Smooth muscle cell (in vitro differentiated cells): ENCODE results near the gene PCNT. TPM values are rescaled to one million over a fixed set of nuclear protein-coding genes. Genes with fewer than 3 reads are reported as not detected.

ENCODE experiments used
- DNase-seq: peaks from one replicate; lab custom pipeline; 2025; ENCODE audit not compliant: unreplicated experiment; lab: John Stamatoyannopoulos, UW
- H2AFZ ChIP-seq: fragments of 200-600 bp; sonication (generic); 2 replicates; pipeline ENCODE4 v1.6.0; 2016; ENCODE audit warnings: antibody characterized with exemption, low read depth, mild to moderate bottlenecking
- H3F3A ChIP-seq: fragments of 200-600 bp; sonication (generic); 2 replicates; pipeline ENCODE4 v1.6.0; 2017; ENCODE audit warnings: antibody characterized with exemption, low read depth
- H3K27ac ChIP-seq: fragments of 200-600 bp; sonication (generic); 2 replicates; pipeline ENCODE4 v1.5.1; 2016; ENCODE audit warnings: low read depth, mild to moderate bottlenecking
- H3K27me3 ChIP-seq: fragments of 200-600 bp; sonication (generic); 2 replicates; pipeline ENCODE4 v1.6.1; 2016; ENCODE audit warnings: low read depth, mild to moderate bottlenecking
- H3K36me3 ChIP-seq: fragments of 200-600 bp; sonication (generic); 2 replicates; pipeline ENCODE4 v1.5.1; 2016; ENCODE audit warnings: low read depth
- H3K4me1 ChIP-seq: fragments of 200-600 bp; sonication (generic); 2 replicates; pipeline ENCODE4 v1.5.1; 2016; ENCODE audit warnings: low read depth
- H3K4me2 ChIP-seq: fragments of 200-600 bp; sonication (generic); 2 replicates; pipeline ENCODE4 v1.6.0; 2016; ENCODE audit warnings: mild to moderate bottlenecking
- H3K4me3 ChIP-seq: fragments of 200-600 bp; sonication (generic); 2 replicates; pipeline ENCODE4 v1.5.1; 2016; ENCODE audit warnings: mild to moderate bottlenecking
- H3K79me2 ChIP-seq: fragments of 200-600 bp; sonication (generic); 2 replicates; pipeline ENCODE4 v1.6.0; 2016; ENCODE audit warnings: low read depth, mild to moderate bottlenecking
- H3K9ac ChIP-seq: fragments of 200-600 bp; sonication (generic); 2 replicates; pipeline ENCODE4 v1.6.0; 2016; ENCODE audit warnings: low read depth
- H3K9me3 ChIP-seq: fragments of 200-600 bp; sonication (generic); replicated peaks from 2 replicates; pipeline ENCODE4 v1.5.1; 2016; ENCODE audit warnings: low read depth
- H4K20me1 ChIP-seq: fragments of 200-600 bp; sonication (generic); 2 replicates; pipeline ENCODE4 v1.6.0; 2016; ENCODE audit warnings: low read depth
- CTCF ChIP-seq: fragments of 200-600 bp; sonication (generic); IDR thresholded peaks from 2 replicates; pipeline ENCODE4 v1.5.1; 2017; ENCODE audit warnings: borderline replicate concordance, mild to moderate bottlenecking, antibody characterized with exemption; ENCODE audit not compliant: insufficient read depth, poor library complexity, severe bottlenecking
- WGBS: methylation state at CpG from one replicate; pipeline ENCODE4 v1.1.7; 2016; ENCODE audit warnings: low lambda C conversion rate; 5-methylcytosine and 5-hydroxymethylcytosine counted together
- polyA plus RNA-seq: library from polyadenylated mRNA; unstranded; fragments of >200 nt; fragmentation: Nextera tagmentation; extraction: Ambion mirVana; gene quantifications from 2 replicates; pipeline ENCODE4 v1.2.1, GENCODE V29; 2016
- total RNA-seq: library from RNA; depleted of rRNA; stranded (reverse); fragments of >200 nt; gene quantifications from 2 replicates; pipeline ENCODE4 v1.2.3, GENCODE V29; 2014

PCNT gene
- total and polyA plus RNA-seq, 2 experiments from 2014 or later, result 9.3 to 10.8 TPM

GRCh38 chr21:46349134-46349760, 25.3 kb downstream of the PCNT start:
- Histone ChIP-seq H3K27me3 (no peaks in the 10 kb centered on the region), H3K4me1 (no peaks in the 10 kb centered on the region), H2AFZ (no peak overlapping the region), H3K9me3 (no peaks in the 10 kb centered on the region), H4K20me1 (no peaks in the 10 kb centered on the region), H3K9ac (no peak overlapping the region), H3K4me3 (no peak overlapping the region), H3K79me2 (no peaks in the 10 kb centered on the region), H3K27ac (no peak overlapping the region), H3F3A (no peaks in the 10 kb centered on the region), H3K36me3 (no peaks in the 10 kb centered on the region), H3K4me2 (no peak overlapping the region)
- TF ChIP-seq CTCF, result no peak
- 98% methylated on average over 17 of the region's 17 CpGs for WGBS
- no peak for DNase-seq

- Histone ChIP-seq H3F3A (no peaks in the 10 kb centered on the region), H3K9ac (no peak overlapping the region), H3K79me2 (no peaks in the 10 kb centered on the region), H3K4me2 (no peak overlapping the region), H2AFZ (no peak overlapping the region), H3K9me3 (no peaks in the 10 kb centered on the region), H3K4me1 (no peaks in the 10 kb centered on the region), H4K20me1 (no peaks in the 10 kb centered on the region), H3K4me3 (no peak overlapping the region), H3K36me3 (no peaks in the 10 kb centered on the region), H3K27me3 (no peaks in the 10 kb centered on the region), H3K27ac (no peak overlapping the region)
- DNase-seq, result no peak
- no peak for TF ChIP-seq CTCF
- WGBS, result 97% methylated on average over 8 of the region's 8 CpGs
Measured at GRCh38 chr21:46350571-46350970, 26.6 kb downstream of the PCNT start.

GRCh38 chr21:46350981-46351380, 27.0 kb downstream of the PCNT start:
- Histone ChIP-seq H3F3A (no peaks in the 10 kb centered on the region), H3K4me3 (no peak overlapping the region), H3K79me2 (no peaks in the 10 kb centered on the region), H3K27ac (no peak overlapping the region), H3K4me1 (no peaks in the 10 kb centered on the region), H3K9ac (no peak overlapping the region), H2AFZ (no peak overlapping the region), H3K27me3 (no peaks in the 10 kb centered on the region), H3K4me2 (no peak overlapping the region), H3K36me3 (no peaks in the 10 kb centered on the region), H3K9me3 (no peaks in the 10 kb centered on the region), H4K20me1 (no peaks in the 10 kb centered on the region)
- DNase-seq, result no peak
- WGBS, result 89% methylated on average over 13 of the region's 13 CpGs
- TF ChIP-seq CTCF, result no peak
